NCI-H146 (cell line): ENCODE results near the gene GLCE.
"Not testable (repeated sequence)": the region's sequence is repeated elsewhere in the genome, so short reads cannot be mapped to it uniquely, and the experiment has no call there.

Experiments used
- DNase-seq: peaks from one replicate; lab custom pipeline; 2025; lab: John Stamatoyannopoulos, UW

The GLCE gene

GRCh38 chr15:69159805-69160140, 662 bp upstream of the GLCE start:
- DNase-seq, result no peak

DNA sequence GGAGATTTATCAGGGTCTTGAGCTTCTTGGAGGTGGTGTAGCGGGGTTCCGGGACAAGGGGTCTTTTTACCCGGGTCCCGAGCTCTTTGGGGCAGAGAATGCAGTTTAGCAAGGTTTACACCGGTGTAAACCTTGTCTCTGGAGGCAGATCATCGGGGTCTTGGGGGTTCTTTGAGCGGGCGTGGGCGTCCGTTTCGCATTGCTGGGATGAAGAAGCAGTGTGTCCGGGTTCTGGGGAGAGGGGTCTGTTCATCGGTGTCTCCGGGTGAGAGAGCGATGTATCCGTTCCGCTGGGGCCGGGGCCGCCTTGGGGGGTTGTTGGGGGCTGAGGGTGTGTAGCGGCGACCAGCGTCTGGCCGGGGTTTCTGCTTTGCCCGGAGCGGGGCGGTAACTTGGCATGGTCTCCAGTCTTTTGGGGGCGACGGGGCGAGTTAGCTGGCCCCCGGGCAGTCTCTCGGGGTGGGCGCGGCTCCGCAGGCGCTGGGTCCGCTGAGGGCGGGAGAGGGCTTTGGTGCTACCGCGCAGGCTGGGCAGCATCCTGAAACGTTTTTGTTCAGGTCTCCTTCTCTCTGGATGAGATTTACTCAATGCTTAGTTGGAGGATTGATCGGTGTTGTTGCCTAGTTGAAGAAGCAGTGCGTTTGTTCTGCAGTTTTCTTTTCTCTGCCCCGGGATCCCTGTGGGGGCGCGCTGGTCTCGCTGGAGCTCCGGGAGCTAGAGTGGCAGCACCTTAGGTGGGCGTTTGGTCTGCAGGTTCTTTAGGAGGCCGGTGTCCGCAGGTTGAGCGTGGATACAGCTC, 843 bp downstream of the GLCE start:
- peak; percentile 35 for DNase-seq

DNA sequence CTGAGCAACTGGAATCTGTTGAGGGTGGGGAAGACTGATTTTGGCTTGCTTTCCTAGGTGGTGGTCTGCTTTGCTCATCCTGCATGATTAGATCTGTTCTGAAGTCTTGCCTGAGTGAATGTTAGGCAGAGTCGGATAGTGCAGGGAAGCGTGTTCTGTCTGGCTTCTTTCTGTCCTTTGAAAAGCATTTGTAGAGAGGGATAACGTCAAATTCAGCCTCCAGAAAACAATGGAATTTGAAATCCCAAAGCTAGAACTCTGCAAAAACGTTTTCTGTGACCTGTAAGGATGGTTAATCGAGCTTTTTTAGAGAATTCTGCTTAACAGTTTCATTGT, 1.4 kb downstream of the GLCE start:
- no peak for DNase-seq

DNA sequence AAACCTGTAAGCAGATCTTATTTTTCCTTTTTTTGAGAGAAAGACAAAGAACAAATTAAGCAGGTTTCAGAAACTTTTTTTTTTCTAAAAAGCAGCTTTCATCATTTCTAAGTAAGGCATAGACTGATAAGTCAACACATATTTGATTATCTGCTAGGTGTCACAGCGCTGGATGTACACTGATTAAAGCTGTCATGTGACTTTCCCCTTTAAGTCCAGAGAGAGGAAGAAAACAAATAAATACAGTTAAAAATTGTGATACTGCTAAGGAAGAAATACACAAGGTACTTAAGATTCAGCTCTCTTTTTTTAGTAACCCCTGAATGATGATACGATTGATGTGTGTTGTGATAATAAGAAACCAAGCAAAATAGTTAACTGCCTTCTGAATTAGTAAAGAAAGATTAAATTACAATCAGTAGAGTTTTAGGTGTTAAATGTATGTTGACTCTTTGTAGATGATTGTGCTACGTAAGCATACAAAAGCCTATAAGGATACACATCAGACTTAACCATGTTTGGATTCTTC, 2.8 kb downstream of the GLCE start:
- DNase-seq, result no peak

- DNase-seq, result no peak
Observed at GRCh38 chr15:69164807-69165636, 4.6 kb downstream of the GLCE start.

DNA sequence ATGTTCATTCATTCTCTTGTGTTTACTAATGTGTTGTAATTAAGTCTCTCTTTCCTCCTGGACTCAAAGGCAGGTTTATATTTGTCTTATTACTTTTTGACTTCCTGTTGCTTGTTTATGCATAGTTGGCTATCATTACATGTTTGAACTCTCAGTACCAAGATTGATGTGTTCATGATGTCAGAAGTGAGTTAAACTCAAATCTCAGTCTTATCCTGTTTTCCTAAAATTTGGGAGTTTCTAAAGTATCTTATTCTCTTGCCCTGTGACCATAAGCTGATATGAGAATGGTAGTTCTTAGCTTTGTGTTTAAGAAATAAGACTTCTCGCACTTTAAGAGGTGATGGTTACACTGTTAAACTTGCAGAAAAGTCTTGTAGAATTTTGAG, 5.2 kb downstream of the GLCE start:
- DNase-seq, result no peak

DNA sequence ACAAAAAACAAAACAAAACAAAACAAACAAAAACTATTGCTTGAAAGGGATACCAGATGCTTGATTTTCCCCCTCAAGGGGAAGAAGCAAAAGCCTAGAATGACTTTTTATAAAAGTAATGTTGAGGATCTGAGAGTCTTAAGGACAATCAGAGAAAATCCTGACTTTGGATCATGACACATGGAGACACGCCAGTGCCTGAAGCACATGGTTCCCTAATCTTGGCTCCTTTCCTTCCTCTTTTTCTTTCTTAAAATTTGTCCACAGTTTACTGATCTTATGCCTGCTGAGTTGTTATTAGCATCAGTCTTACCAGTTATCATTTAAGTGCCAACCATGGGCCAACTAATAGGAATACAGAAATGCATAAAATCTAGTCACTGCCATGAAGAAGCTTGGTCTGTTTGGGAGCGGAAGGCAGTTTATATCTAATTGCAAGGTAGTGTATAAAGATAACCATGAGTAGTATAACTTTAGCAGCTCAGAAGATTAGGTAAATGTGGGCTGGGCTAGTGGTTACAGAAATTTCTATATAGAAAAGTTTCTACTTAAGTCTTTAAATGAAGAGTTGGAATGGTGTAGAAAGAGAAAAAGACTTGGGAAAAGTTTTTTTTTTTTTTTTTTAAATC, 6.9 kb downstream of the GLCE start:
- no peak for DNase-seq

GRCh38 chr15:69168361-69168760, 7.9 kb downstream of the GLCE start:
- not testable (repeated sequence) for DNase-seq

- not testable (repeated sequence) for DNase-seq
Observed at GRCh38 chr15:69169540-69169939, 9.1 kb downstream of the GLCE start.

GRCh38 chr15:69170597-69170996, 10.2 kb downstream of the GLCE start:
- DNase-seq, result no peak

DNA sequence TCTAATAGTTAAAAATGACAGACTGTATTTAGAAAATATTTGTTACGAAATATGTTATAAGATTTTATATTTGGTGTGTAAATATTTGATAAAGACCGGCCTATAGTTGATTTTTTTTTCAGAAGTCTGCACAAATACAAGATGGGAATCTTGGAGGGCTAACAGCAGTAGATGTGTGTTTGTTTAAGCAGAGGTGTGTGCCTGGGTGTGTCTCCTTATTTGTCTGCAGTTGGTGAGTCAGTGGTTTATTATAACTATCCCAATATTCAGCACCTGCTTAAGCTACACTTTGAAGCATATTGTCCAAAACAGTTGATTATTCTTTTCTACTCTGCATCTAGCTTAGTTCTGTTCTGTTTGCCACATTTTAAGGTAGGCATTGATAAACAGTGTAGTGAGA, 12.4 kb downstream of the GLCE start:
- peak; percentile 25 for DNase-seq

GRCh38 chr15:69175536-69175935, 15.1 kb downstream of the GLCE start:
- DNase-seq, result no peak

DNA sequence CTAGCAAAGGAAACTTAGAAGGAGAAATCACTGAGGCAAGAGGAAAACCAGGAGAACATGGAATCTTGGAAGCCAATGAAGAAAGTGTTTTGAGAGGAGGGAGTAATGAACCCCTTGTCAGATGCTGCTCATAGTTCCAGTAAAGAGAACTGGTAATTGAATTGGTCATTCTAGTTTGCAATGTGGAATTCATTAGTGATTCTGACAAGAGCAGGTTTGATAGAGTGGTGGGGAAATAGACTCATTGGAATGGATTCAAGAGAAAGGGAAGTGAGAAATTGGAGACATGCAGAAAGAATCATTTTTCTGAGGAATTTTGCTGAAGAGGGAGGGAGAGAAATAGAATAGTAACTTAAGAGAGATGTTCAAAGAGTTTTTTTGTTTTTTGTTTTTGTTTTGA, 21.0 kb downstream of the GLCE start:
- no peak for DNase-seq

GRCh38 chr15:69185216-69185615, 24.8 kb downstream of the GLCE start:
- DNase-seq, result no peak

DNA sequence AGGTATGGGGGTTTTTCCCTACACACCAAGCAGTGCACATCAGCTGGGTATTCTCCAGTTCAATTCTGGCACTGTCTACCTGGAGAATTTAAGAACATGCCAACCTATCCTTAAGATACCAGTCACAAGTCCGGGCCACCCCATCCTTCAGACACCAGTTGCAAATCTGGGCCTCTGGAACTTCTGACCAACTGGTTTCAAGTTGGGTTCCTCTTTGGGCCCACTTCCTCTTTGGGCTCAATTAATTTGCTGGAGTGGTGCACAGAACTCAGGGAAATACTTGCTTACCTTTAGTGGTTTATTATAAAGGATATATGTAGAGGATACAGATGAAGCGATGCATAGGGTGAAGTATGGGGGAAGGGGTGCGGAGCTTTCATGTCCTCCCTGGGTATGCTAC, 25.3 kb downstream of the GLCE start:
- DNase-seq, result no peak

GRCh38 chr15:69189157-69189556, 28.7 kb downstream of the GLCE start:
- no peak for DNase-seq

- DNase-seq, result no peak
Observed at GRCh38 chr15:69190091-69190490, 29.7 kb downstream of the GLCE start.

- DNase-seq, result no peak
Observed at GRCh38 chr15:69190504-69190903, 30.1 kb downstream of the GLCE start.

DNA sequence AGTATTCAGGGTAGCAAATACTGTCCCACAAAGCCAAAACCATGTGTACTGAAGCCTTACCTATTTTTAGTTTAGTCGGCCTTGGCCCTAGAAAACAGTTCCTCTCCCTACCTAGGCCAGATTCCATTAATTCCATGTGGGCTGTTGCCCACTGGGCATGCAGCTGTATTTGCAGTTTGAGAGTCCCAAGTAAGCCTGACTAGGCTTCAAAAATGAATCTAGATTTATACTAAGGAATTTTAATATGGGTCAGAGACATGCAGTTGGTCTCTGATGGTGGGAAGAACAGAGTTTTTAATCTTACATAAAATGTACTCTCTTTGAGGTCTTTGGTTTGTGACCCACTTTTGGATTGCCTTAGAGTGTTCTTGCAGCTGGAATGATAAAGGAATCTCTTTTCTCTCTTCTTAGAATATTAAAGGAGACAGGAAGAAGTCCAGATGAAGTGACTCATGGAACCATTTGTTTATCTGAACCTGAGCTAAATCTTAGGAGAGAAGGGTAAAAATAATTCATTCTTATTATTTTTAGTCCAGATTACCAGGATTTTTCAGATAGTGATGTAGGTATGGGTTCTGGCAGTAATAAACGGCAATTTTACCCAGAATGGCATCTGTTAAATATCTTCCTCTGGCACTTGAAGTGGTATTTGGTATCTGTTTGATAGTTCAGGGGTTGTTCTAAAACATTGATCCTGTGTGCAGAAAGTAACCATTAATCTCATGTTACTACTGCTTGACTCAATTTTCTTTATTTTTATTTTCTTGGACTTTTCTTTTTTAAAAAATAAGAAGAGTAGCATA, 33.8 kb downstream of the GLCE start:
- DNase-seq, result no peak

GRCh38 chr15:69194854-69195253, 34.4 kb downstream of the GLCE start:
- DNase-seq, result no peak

DNA sequence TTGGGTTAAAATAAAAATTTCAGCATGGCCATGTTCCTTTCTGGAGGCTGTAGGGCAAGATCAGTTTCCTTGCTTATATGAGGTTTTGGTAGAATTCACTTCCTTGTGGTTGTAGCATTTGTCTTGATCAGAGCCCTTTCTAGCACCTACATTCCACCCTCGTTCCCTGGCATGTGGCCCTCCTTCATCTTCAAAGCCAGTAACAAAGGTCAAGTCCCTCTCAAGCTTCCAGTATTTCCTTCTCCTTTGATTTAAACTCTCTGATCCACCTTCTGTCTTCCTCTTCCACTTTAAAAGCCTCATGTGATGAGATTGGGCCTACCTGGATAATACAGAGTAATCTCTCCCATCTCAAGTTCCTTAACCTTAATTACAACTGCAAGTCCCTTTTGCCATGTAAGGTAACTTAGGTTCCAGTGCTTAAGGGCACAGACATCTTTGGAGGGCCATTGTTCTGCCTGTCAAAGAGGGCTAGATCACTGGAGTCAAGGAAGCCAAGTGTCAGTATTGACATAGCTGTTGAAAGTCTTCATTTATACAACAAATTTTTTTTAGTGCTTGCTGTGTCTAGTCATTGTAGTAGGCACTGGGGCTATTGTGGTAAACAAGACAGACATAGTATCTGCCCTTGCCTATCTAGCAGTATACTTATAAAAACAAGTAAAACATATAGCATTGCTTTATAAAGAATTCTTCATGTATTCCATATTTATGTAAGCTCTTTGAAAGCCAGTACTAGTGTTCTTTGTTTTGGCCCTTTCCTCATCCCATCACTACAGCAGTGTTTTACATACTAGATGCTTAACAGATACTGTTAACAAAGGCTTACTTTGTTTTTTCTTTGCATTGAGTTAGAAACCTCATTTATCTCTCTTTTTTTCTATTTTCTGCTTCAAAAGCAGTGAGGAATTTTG, 40.7 kb downstream of the GLCE start:
- no peak for DNase-seq
